OCI-LY3 (cell line): ENCODE measurements around the gene HPGD.

Experiments used
- H2AFZ ChIP-seq: fragments of 200-600, 300-600 bp; shearing (Covaris generic); 2 replicates; pipeline ENCODE4 v1.6.0; 2014; ENCODE audit warnings: antibody characterized with exemption, low read depth, low read length
- H3K27ac ChIP-seq: fragments of 200-600, 300-600 bp; sonication (generic); 2 replicates; pipeline ENCODE4 v1.5.1; 2014; ENCODE audit warnings: mild to moderate bottlenecking, low read length, moderate library complexity, mixed read lengths
- H3K27me3 ChIP-seq: fragments of 200-600, 300-600 bp; sonication (generic); 2 replicates; pipeline ENCODE4 v1.6.1; 2014; ENCODE audit warnings: low read depth, low read length, mixed read lengths
- H3K36me3 ChIP-seq: fragments of 200-600, 300-600 bp; sonication (generic); replicated peaks from 2 replicates; pipeline ENCODE3; 2014; ENCODE audit warnings: low read depth, low read length, mixed read lengths
- H3K4me1 ChIP-seq: fragments of 300-600, 200-600 bp; sonication (generic); 2 replicates; pipeline ENCODE4 v1.6.1; 2014; ENCODE audit warnings: low read length, mixed read lengths
- H3K4me2 ChIP-seq: fragments of 200-600, 300-600 bp; sonication (generic); 2 replicates; pipeline ENCODE4 v1.6.1; 2014; ENCODE audit warnings: low read length, mixed read lengths
- H3K4me3 ChIP-seq: fragments of 300-600, 200-600 bp; sonication (generic); 2 replicates; pipeline ENCODE4 v1.5.1; 2014; ENCODE audit warnings: antibody characterized with exemption, mild to moderate bottlenecking, low read length, moderate library complexity
- H3K79me2 ChIP-seq: fragments of 300-600, 200-600 bp; shearing (Covaris generic); 2 replicates; pipeline ENCODE4 v1.6.1; 2014; ENCODE audit warnings: mild to moderate bottlenecking, low read length, mixed read lengths
- H3K9ac ChIP-seq: fragments of 300-600, 200-600 bp; shearing (Covaris generic); 2 replicates; pipeline ENCODE4 v1.6.0; 2014; ENCODE audit warnings: mild to moderate bottlenecking, low read length, moderate library complexity
- H3K9me3 ChIP-seq: fragments of 200-600, 300-600 bp; shearing (Covaris generic); 2 replicates; pipeline ENCODE4 v1.6.1; 2014; ENCODE audit warnings: low read length, mixed read lengths; ENCODE audit not compliant: insufficient read depth
- H4K20me1 ChIP-seq: fragments of 200-600, 300-600 bp; sonication (generic); 2 replicates; pipeline ENCODE4 v1.6.1; 2016; ENCODE audit warnings: low read length, mixed read lengths; ENCODE audit not compliant: insufficient read depth
- EZH2phosphoT487 ChIP-seq: fragments of 200-600 bp; shearing (Covaris generic); IDR thresholded peaks from 2 replicates; pipeline ENCODE4 v1.6.1; 2018; ENCODE audit warnings: antibody characterized with exemption, mixed run types, low read depth
- TF ChIP-seq, protein P1 (sequence below): fragments of 200-600, 300-600 bp; sonication (generic); IDR thresholded peaks from 2 replicates; pipeline ENCODE4 v1.5.1; 2014; ENCODE audit warnings: antibody characterized with exemption, low read length, low read depth

HPGD gene

DNA sequence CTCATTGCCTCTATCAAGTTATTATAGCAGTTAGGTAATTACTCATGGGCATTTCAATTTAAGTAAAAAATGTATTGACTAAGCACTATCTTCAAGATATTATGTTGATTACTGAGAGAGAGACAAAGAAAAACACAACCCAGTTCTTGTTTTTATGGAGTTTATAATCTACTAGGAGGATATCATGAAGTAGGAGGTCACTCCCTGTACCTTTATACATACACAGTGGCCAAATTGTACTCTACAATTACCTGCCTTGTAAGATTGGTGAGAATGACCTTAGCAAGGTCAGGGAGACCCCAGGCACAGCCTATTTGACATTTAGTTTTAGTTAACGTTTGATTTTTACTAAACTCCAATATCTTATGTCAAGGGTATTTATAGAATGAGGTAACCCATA is 5.5 kb downstream of the HPGD start:
- Histone ChIP-seq H3K79me2 (no peaks in the 10 kb centered on the region), H3K27ac (no peak overlapping the region), H3K4me3 (no peak overlapping the region), H3K9ac (no peak overlapping the region), H2AFZ (no peak overlapping the region), H3K4me1 (no peaks in the 10 kb centered on the region; the same call in 1 of the 2 replicates), H3K9me3 (no peaks in the 10 kb centered on the region), H3K36me3 (no peaks in the 10 kb centered on the region), H3K4me2 (no peak overlapping the region), H3K27me3 (no peaks in the 10 kb centered on the region), H4K20me1 (no peaks in the 10 kb centered on the region)
- TF ChIP-seq, protein P1, sequence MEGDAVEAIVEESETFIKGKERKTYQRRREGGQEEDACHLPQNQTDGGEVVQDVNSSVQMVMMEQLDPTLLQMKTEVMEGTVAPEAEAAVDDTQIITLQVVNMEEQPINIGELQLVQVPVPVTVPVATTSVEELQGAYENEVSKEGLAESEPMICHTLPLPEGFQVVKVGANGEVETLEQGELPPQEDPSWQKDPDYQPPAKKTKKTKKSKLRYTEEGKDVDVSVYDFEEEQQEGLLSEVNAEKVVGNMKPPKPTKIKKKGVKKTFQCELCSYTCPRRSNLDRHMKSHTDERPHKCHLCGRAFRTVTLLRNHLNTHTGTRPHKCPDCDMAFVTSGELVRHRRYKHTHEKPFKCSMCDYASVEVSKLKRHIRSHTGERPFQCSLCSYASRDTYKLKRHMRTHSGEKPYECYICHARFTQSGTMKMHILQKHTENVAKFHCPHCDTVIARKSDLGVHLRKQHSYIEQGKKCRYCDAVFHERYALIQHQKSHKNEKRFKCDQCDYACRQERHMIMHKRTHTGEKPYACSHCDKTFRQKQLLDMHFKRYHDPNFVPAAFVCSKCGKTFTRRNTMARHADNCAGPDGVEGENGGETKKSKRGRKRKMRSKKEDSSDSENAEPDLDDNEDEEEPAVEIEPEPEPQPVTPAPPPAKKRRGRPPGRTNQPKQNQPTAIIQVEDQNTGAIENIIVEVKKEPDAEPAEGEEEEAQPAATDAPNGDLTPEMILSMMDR, result no peak
- TF ChIP-seq EZH2phosphoT487, result no peak

DNA sequence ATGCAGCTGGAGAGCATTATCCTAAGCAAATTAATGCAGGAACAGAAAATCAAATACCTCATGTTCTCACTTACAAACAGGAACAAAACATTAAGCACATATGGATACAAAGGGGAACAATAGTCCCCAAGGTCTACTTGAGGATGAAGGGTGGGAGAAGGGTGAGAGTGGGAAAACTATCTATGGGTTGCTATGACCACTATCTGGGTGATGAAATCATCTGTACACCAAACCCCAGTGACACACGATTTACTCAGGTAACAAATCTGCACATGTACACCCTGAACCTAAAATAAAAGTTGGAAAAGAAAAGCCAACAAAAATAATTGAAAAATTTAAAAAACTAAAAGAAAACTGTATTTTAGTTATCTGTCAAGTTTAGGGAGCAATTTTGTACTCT is 5.9 kb downstream of the HPGD start:
- no peaks in the 10 kb centered on the region for H3K9me3 ChIP-seq
- TF ChIP-seq, protein P1, result no peak
- TF ChIP-seq EZH2phosphoT487, result no peak

DNA sequence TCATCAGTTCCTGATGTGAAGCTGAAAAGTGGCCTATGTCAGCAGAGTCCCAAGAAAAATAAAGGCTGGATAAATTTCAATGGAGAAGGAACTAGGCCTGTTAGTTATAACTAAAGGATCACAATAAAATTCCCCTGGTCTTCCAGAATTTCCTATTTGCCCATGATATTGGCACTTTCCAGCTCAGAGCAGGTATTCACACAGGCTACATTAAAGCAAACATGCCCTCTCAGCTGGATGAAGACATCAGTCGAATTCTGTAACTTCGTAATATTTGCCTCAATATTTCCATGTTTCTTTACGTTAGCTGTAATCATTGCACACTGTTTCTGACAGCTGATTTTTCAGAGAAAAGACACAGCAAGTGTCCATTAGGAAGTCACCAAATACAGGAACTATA is 9.5 kb downstream of the HPGD start:
- Histone ChIP-seq H3K27me3 (no peaks in the 10 kb centered on the region), H3K4me2 (no peak overlapping the region), H3K79me2 (no peaks in the 10 kb centered on the region), H3K4me3 (no peak overlapping the region), H4K20me1 (no peaks in the 10 kb centered on the region), H3K9me3 (no peaks in the 10 kb centered on the region), H3K36me3 (no peaks in the 10 kb centered on the region), H3K4me1 (no peaks in the 10 kb centered on the region), H3K9ac (no peak overlapping the region), H2AFZ (no peak overlapping the region), H3K27ac (no peak overlapping the region)
- TF ChIP-seq, protein P1, result no peak
- TF ChIP-seq EZH2phosphoT487, result no peak

More for the DNA sequence above, 5.9 kb downstream of the HPGD start:
- H3K79me2 ChIP-seq, result no peaks in the 10 kb centered on the region
- no peaks in the 10 kb centered on the region for H4K20me1 ChIP-seq
- no peak overlapping the region for H3K4me3 ChIP-seq
- H3K27me3 ChIP-seq, result no peaks in the 10 kb centered on the region
- no peak overlapping the region for H3K27ac ChIP-seq
- no peak overlapping the region for H3K4me2 ChIP-seq
- H3K36me3 ChIP-seq, result no peaks in the 10 kb centered on the region
- H3K4me1 ChIP-seq, result no peaks in the 10 kb centered on the region
- H3K9ac ChIP-seq, result no peak overlapping the region
- no peak overlapping the region for H2AFZ ChIP-seq

DNA sequence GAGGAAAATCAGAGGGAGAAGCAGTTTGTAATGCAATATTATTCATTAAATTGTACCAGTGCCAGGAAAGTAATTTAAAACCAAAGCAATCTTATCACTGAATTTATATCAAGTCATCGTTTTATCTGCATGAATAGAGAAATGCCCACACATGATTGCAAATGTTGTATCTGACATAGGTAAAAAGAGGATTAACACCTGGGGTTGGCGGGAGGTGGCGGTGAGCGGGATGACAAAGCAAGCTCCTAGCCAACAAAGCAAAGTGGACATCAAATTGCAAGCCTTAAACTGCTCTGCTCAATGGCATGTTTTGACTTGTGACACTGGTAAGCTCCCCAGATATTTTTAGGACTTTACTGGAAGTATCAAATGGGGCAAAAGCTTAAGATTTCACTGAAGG is 16.4 kb downstream of the HPGD start:
- Histone ChIP-seq H3K9me3 (no peaks in the 10 kb centered on the region), H3K36me3 (no peaks in the 10 kb centered on the region), H2AFZ (no peak overlapping the region), H3K4me3 (no peak overlapping the region), H3K4me2 (no peak overlapping the region), H3K79me2 (no peaks in the 10 kb centered on the region), H3K4me1 (no peaks in the 10 kb centered on the region), H3K9ac (no peak overlapping the region), H4K20me1 (no peaks in the 10 kb centered on the region), H3K27ac (no peak overlapping the region), H3K27me3 (no peaks in the 10 kb centered on the region)
- TF ChIP-seq, protein P1, result no peak
